GM12873 (cell line): ENCODE data around the gene GRAMD1C.

Experiments
- CTCF ChIP-seq: IDR thresholded peaks from 2 replicates; pipeline ENCODE4 v1.5.1; 2012; ENCODE audit warnings: low read depth, mild to moderate bottlenecking, moderate library complexity, low read length, control low read depth; ENCODE audit not compliant: insufficient read depth; ENCODE audit errors: missing control alignments

GRAMD1C gene

DNA sequence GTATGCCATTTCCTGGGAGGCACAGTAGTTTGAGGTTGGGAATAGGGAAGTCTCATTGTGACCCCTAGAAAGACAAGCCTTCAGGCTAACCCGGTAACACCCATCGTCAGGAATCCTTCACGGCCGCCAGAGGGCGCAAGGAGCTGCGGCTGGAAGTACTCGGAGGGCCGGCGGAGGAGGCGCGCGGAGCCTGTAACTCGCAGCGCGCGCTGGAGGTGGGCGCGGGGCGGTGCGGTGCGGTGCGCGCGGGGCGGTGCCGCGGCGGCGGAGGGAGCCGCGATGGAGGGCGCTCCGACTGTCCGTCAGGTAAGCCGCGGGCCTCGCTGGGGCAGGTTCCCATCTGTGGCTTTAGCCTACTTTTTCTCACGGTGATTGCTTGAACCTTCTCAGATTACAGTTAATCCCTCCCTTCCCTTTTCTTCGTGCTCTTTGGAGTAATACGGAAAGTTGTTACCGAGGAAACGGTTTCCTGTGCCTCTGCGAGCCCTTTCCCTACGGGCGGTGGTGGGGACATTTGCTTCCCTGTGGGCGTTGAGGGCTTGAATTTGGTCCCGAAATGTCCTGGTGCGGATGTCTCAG lies at the start of gene GRAMD1C:
GRAMD1C (plus strand) TSS at position 158 of the 579 bp plus-strand sequence; CDS start at position 280, 122 bp downstream.
- TF ChIP-seq CTCF = peak; percentile 91

- no peak for TF ChIP-seq CTCF
Measured at GRCh38 chr3:113791381-113791780, 47.2 kb upstream of the GRAMD1C start.

DNA sequence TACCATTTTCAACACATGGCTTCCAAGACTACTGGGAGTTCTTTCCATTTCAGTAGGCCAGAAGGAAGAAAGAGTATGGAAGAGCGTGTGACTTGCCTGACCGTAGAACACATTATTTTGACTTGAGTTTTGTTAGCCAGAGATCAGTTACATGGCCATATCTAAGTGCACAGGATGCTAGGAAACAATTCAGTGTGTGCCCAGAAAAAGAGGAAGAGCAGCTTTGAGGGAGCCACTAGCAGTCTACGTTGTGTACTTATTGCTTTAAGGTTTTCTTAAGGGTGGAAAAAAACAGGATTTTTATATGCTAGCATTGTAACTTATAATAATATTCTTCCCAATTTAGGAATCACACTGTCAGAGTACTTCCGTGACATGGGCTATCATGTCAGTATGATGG lies 44.1 kb upstream of the GRAMD1C start:
- no peak for TF ChIP-seq CTCF

GRCh38 chr3:113795693-113796092 lies 42.9 kb upstream of the GRAMD1C start:
- TF ChIP-seq CTCF = no peak

DNA sequence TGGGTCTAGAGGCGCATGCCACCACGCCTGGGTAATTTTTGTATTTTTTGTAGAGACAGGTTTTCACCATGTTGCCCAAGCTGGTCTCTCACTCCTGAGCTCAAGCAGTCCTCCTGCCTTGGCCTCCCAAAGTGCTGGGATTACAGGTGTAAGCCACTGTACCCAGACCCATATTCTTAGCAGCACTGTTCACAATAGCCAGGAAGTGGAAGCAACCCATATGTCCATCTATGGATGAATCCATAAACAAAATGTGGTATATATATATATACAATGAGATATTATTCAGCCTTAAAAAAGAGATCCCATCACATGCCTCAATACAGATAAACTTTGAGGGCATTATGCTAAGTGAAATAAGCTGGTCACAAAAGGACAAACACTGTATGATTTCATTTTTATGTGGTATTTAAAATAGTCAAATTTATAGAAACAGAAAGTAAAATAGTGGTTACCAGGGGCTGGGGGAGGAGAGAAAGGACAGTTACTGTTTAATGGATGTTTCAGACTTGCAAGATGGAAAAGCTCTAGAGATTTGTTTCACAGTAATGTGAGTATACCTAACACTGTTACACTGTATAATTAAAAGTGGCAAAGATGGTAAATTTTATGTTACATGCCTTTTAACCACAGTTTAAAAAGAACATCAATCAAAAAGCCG lies 35.7 kb upstream of the GRAMD1C start:
- TF ChIP-seq CTCF = no peak

DNA sequence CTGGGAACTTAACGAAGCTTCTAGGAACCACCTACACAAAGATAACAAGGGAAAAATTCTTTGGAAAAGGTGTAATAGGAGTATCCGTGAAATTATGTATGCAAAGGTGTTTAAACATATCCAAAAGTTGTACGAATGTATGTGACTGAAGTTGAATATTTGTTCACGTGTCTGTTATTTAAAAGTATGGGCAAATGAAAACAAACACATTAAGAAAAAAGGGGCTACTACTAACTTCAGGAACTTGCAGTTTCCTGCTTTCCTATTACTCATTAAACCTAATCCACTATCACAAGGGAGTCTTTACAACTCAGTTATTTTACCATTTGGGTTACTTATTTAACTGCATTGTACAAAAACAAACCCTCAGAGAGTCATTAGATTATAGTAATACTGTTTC lies 33.9 kb upstream of the GRAMD1C start:
- TF ChIP-seq CTCF = no peak

DNA sequence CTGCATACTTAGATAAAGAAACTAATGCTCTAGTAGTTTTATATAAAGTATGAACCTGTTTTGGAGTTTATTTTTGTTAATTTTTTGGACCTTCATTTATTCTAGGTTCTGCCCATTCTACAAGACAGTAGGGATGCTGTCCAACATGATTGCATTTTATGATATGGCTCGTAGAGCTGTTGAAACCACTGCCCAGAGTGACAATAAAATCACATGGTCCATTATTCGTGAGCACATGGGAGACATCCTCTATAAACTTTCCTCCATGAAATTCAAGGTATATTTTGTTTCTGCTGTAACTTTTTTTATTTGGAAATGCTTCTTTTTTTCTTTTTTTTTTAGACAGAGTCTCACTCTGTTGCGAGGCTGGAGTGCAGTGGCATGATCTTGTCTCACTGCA lies 33.3 kb upstream of the GRAMD1C start:
- TF ChIP-seq CTCF = no peak
